WTC11 (cell line): ENCODE measurements around the gene SLCO4A1. TPM values are rescaled to one million over a fixed set of nuclear protein-coding genes. Genes with fewer than 3 reads are reported as not detected.

Source experiments
- ATAC-seq: fragments of 200-7000 bp; cut with Tn5 transposase; 2 replicates; pipeline ENCODE4 v1.10.0; 2021; ENCODE audit warnings: mild to moderate bottlenecking, moderate library complexity
- CTCF ChIA-PET: fragments of 300-600 bp; sonication (Branson Sonifier 250); formaldehyde crosslinking; loops from one replicate; lab custom pipeline; 2021; ENCODE audit warnings: antibody characterized with exemption; lab: Charles Lee
- POLR2A ChIA-PET: fragments of 350-600 bp; sonication (Branson Sonifier 250); formaldehyde crosslinking; loops from one replicate; lab custom pipeline; 2021; ENCODE audit warnings: antibody characterized with exemption; lab: Charles Lee
- DNase-seq: peaks from one replicate; pipeline ENCODE4 v3.0.0; 2021; ENCODE audit warnings: low spot score
- H3K27ac Mint-ChIP-seq: 2 replicates; pipeline ENCODE4 v1.8.0; 2021; ENCODE audit warnings: mixed read lengths
- H3K27me3 Mint-ChIP-seq: 2 replicates; pipeline ENCODE4 v1.8.0; 2021; ENCODE audit warnings: low read depth, mild to moderate bottlenecking, moderate library complexity, mixed read lengths
- H3K36me3 Mint-ChIP-seq: 2 replicates; pipeline ENCODE4 v1.8.0; 2021; ENCODE audit warnings: mixed read lengths
- H3K4me1 Mint-ChIP-seq: 2 replicates; pipeline ENCODE4 v1.8.0; 2022; ENCODE audit warnings: mixed read lengths
- H3K4me3 Mint-ChIP-seq: 2 replicates; pipeline ENCODE4 v1.8.0; 2021; ENCODE audit warnings: mild to moderate bottlenecking, moderate library complexity, mixed read lengths
- H3K9me3 Mint-ChIP-seq: 2 replicates; pipeline ENCODE4 v1.8.0; 2021; ENCODE audit warnings: mixed read lengths
- ARID4B ChIP-seq: sonication (generic); formaldehyde crosslinking; IDR thresholded peaks from 2 replicates; pipeline ENCODE4 v1.8.0; 2023; ENCODE audit warnings: missing genetic modification reagents, mild to moderate bottlenecking, borderline replicate concordance
- ATF1 ChIP-seq: sonication (generic); formaldehyde crosslinking; IDR thresholded peaks from 2 replicates; pipeline ENCODE4 v1.8.1; 2023; ENCODE audit warnings: mild to moderate bottlenecking, moderate library complexity, missing genetic modification reagents
- CREM ChIP-seq: sonication (generic); formaldehyde crosslinking; IDR thresholded peaks from 2 replicates; pipeline ENCODE4 v1.8.1; 2022; ENCODE audit warnings: mild to moderate bottlenecking, missing genetic modification reagents, moderate library complexity
- FOXJ3 ChIP-seq: sonication (generic); formaldehyde crosslinking; IDR thresholded peaks from 2 replicates; pipeline ENCODE4 v1.9.0; 2021; ENCODE audit warnings: missing genetic modification reagents, mild to moderate bottlenecking, borderline replicate concordance
- GABPB1 ChIP-seq: sonication (generic); formaldehyde crosslinking; IDR thresholded peaks from 2 replicates; pipeline ENCODE4 v1.8.1; 2023; ENCODE audit warnings: mild to moderate bottlenecking, missing genetic modification reagents
- HMGXB4 ChIP-seq: sonication (generic); formaldehyde crosslinking; IDR thresholded peaks from 2 replicates; pipeline ENCODE4 v1.8.1; 2023; ENCODE audit warnings: mild to moderate bottlenecking, moderate library complexity, missing genetic modification reagents
- MXD4 ChIP-seq: fragments of 250-450 bp; sonication (Bioruptor Pico); IDR thresholded peaks from 2 replicates; pipeline ENCODE4 v1.8.0; 2021; ENCODE audit warnings: mild to moderate bottlenecking, moderate library complexity, borderline replicate concordance
- NFE2L1 ChIP-seq: sonication (generic); formaldehyde crosslinking; IDR thresholded peaks from 2 replicates; pipeline ENCODE4 v1.8.1; 2023; ENCODE audit warnings: missing genetic modification reagents
- SOX15 ChIP-seq: fragments of 250-450 bp; sonication (Bioruptor Pico); IDR thresholded peaks from 2 replicates; pipeline ENCODE4 v1.9.0; 2021; ENCODE audit warnings: mild to moderate bottlenecking
- TP53 ChIP-seq: sonication (generic); formaldehyde crosslinking; IDR thresholded peaks from 2 replicates; pipeline ENCODE4 v1.8.1; 2023; ENCODE audit warnings: mild to moderate bottlenecking, missing genetic modification reagents
- ZNF121 ChIP-seq: sonication (generic); formaldehyde crosslinking; IDR thresholded peaks from 2 replicates; pipeline ENCODE4 v1.8.0; 2023; ENCODE audit warnings: missing genetic modification reagents
- ZNF232 ChIP-seq: sonication (generic); formaldehyde crosslinking; IDR thresholded peaks from 2 replicates; pipeline ENCODE4 v1.8.0; 2022; ENCODE audit warnings: mild to moderate bottlenecking, missing genetic modification reagents
- ZNF263 ChIP-seq: sonication (generic); formaldehyde crosslinking; IDR thresholded peaks from 2 replicates; pipeline ENCODE4 v1.8.1; 2022; ENCODE audit warnings: low read depth, mild to moderate bottlenecking, moderate library complexity, missing genetic modification reagents
- ZNF396 ChIP-seq: fragments of 250-450 bp; sonication (Bioruptor Pico); IDR thresholded peaks from 2 replicates; pipeline ENCODE4 v1.8.0; 2021; ENCODE audit warnings: mild to moderate bottlenecking, moderate library complexity, borderline replicate concordance
- ZNF512 ChIP-seq: sonication (generic); formaldehyde crosslinking; IDR thresholded peaks from 2 replicates; pipeline ENCODE4 v1.8.1; 2022; ENCODE audit warnings: missing genetic modification reagents, borderline replicate concordance
- ZSCAN18 ChIP-seq: fragments of 250-450 bp; sonication (Bioruptor Pico); IDR thresholded peaks from 2 replicates; pipeline ENCODE4 v2.1.2; 2022; ENCODE audit warnings: mild to moderate bottlenecking, moderate library complexity
- total RNA-seq: library from RNA; stranded (reverse); gene quantifications from 3 replicates; pipeline ENCODE4 v1.2.3, GENCODE V29; 2021
- TF ChIP-seq, protein P1 (sequence below): sonication (generic); formaldehyde crosslinking; IDR thresholded peaks from 2 replicates; pipeline ENCODE4 v1.8.1; 2023; ENCODE audit warnings: mild to moderate bottlenecking, missing genetic modification reagents, borderline replicate concordance
- TF ChIP-seq, protein P2 (sequence below): fragments of 250-450 bp; sonication (Bioruptor Pico); conservative IDR thresholded peaks from 2 replicates; pipeline ENCODE4 v1.9.0; 2021; ENCODE audit warnings: mild to moderate bottlenecking
- TF ChIP-seq, protein P3 (sequence below): sonication (generic); formaldehyde crosslinking; conservative IDR thresholded peaks from 2 replicates; pipeline ENCODE4 v1.8.1; 2023; ENCODE audit warnings: mild to moderate bottlenecking, low read depth, missing genetic modification reagents, moderate library complexity

Gene SLCO4A1
- total RNA-seq, 1 experiment from 2014 or later, result 19.9 TPM

GRCh38 chr20:62712606-62713005 lies 70.3 kb downstream of the SLCO4A1 start:
- H3K9me3 Mint-ChIP-seq, result no peaks in the 10 kb centered on the region
- no peak overlapping the region for H3K4me3 Mint-ChIP-seq
- ChIA-PET POLR2A (no interaction called here), CTCF (no interaction called here)
- no peak for ATAC-seq
- H3K4me1 Mint-ChIP-seq, result 0 out of 2 replicates have a peak, but pooled peaks cover 3% of the 10 kb centered on the region
- no peaks in the 10 kb centered on the region for H3K36me3 Mint-ChIP-seq
- H3K27ac Mint-ChIP-seq, result no peak overlapping the region
- DNase-seq, result no peak
- peaks cover 35% of the 10 kb centered on the region for H3K27me3 Mint-ChIP-seq
- TF ChIP-seq TP53 (CRISPR knock-in tag) (no peak), FOXJ3 (no peak), GABPB1 (CRISPR knock-in tag) (no peak), ZNF263 (no peak), ARID4B (CRISPR knock-in tag) (no peak), ZNF512 (CRISPR knock-in tag) (no peak), NFE2L1 (CRISPR knock-in tag) (no peak), ZNF121 (CRISPR knock-in tag) (no peak), ZSCAN18 (CRISPR knock-in tag) (no peak), ATF1 (CRISPR knock-in tag) (no peak), ZNF232 (CRISPR knock-in tag) (no peak), HMGXB4 (CRISPR knock-in tag) (no peak), SOX15 (CRISPR knock-in tag) (no peak), ZNF396 (CRISPR knock-in tag) (no peak), MXD4 (no peak), CREM (no peak)
- TF ChIP-seq, protein P1, sequence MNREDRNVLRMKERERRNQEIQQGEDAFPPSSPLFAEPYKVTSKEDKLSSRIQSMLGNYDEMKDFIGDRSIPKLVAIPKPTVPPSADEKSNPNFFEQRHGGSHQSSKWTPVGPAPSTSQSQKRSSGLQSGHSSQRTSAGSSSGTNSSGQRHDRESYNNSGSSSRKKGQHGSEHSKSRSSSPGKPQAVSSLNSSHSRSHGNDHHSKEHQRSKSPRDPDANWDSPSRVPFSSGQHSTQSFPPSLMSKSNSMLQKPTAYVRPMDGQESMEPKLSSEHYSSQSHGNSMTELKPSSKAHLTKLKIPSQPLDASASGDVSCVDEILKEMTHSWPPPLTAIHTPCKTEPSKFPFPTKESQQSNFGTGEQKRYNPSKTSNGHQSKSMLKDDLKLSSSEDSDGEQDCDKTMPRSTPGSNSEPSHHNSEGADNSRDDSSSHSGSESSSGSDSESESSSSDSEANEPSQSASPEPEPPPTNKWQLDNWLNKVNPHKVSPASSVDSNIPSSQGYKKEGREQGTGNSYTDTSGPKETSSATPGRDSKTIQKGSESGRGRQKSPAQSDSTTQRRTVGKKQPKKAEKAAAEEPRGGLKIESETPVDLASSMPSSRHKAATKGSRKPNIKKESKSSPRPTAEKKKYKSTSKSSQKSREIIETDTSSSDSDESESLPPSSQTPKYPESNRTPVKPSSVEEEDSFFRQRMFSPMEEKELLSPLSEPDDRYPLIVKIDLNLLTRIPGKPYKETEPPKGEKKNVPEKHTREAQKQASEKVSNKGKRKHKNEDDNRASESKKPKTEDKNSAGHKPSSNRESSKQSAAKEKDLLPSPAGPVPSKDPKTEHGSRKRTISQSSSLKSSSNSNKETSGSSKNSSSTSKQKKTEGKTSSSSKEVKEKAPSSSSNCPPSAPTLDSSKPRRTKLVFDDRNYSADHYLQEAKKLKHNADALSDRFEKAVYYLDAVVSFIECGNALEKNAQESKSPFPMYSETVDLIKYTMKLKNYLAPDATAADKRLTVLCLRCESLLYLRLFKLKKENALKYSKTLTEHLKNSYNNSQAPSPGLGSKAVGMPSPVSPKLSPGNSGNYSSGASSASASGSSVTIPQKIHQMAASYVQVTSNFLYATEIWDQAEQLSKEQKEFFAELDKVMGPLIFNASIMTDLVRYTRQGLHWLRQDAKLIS, result no peak
- TF ChIP-seq, protein P2, sequence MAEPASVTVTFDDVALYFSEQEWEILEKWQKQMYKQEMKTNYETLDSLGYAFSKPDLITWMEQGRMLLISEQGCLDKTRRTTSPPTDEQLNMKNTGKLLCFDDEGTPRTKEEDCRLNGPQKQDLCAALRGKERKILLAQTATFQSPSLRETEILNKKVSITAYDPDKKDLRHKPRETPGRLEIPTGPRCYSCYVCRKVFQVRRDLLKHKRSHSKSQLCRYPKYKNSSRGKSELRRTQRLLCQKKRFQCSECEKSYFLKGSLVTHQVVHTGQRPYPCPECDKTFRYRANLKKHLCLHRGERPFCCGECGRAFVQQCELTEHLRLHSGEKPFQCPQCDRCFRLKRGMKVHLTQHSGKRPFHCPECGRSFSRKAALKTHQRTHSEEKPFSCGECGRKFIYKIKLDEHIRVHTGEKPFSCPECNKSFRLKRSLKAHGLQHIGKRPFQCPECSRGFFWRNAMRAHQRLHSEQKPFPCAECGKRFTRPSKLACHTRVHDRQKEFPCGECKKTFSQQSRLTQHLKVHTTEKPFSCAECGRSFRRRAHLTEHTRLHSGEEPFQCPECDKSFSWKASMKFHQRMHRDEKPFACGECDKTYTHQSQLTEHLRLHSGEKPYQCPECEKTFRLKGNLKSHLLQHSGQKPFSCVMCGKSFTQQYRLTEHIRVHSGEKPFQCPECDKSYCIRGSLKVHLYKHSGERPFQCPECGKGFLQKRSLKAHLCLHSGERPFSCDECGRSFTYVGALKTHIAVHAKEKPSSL (CRISPR knock-in tag), result no peak
- TF ChIP-seq, protein P3, sequence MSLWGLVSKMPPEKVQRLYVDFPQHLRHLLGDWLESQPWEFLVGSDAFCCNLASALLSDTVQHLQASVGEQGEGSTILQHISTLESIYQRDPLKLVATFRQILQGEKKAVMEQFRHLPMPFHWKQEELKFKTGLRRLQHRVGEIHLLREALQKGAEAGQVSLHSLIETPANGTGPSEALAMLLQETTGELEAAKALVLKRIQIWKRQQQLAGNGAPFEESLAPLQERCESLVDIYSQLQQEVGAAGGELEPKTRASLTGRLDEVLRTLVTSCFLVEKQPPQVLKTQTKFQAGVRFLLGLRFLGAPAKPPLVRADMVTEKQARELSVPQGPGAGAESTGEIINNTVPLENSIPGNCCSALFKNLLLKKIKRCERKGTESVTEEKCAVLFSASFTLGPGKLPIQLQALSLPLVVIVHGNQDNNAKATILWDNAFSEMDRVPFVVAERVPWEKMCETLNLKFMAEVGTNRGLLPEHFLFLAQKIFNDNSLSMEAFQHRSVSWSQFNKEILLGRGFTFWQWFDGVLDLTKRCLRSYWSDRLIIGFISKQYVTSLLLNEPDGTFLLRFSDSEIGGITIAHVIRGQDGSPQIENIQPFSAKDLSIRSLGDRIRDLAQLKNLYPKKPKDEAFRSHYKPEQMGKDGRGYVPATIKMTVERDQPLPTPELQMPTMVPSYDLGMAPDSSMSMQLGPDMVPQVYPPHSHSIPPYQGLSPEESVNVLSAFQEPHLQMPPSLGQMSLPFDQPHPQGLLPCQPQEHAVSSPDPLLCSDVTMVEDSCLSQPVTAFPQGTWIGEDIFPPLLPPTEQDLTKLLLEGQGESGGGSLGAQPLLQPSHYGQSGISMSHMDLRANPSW (CRISPR knock-in tag), result no peak
